PC-3 (cell line): ENCODE data around the gene SDK2. TPM values are rescaled to one million over a fixed set of nuclear protein-coding genes. Genes with fewer than 3 reads are reported as not detected.

Experiments
- ATAC-seq: fragments of 200-7000 bp; cut with Tn5 transposase; 2 replicates; pipeline ENCODE4 v1.9.1; 2020; ENCODE audit warnings: mild to moderate bottlenecking, moderate library complexity
- BruUV-seq: library from RNA; stranded (reverse); fragments of 400-500 nt; replicated peaks from 2 replicates; lab custom pipeline; 2021; lab: Mats Ljungman, UMichigan
- CTCF ChIA-PET: fragments of 300-600 bp; sonication (Branson Sonifier 250); formaldehyde crosslinking; loops from one replicate; lab custom pipeline; 2022; ENCODE audit warnings: antibody characterized with exemption; lab: Charles Lee
- POLR2A ChIA-PET: fragments of 300-600 bp; sonication (Branson Sonifier 250); formaldehyde crosslinking; loops from one replicate; lab custom pipeline; 2022; ENCODE audit warnings: antibody characterized with exemption; ENCODE audit not compliant: unreplicated experiment; lab: Charles Lee
- DNase-seq: peaks from one replicate; pipeline ENCODE4 v3.0.0-alpha.2; 2015
- H2AFZ ChIP-seq: fragments of 300-600 bp; sonication (generic); 2 replicates; pipeline ENCODE4 v1.6.0; 2016; ENCODE audit warnings: antibody characterized with exemption, low read length
- H3F3A ChIP-seq: fragments of 300-600 bp; sonication (generic); one replicate; pipeline ENCODE4 v1.6.0; 2017; ENCODE audit warnings: antibody characterized with exemption, low read length, control low read depth, mild to moderate bottlenecking; ENCODE audit not compliant: unreplicated experiment
- H3K27ac ChIP-seq: fragments of 300-600 bp; sonication (generic); 2 replicates; pipeline ENCODE4 v1.5.1; 2016; ENCODE audit warnings: mild to moderate bottlenecking, low read length
- H3K27me3 ChIP-seq: fragments of 300-600 bp; sonication (generic); 2 replicates; pipeline ENCODE4 v1.6.1; 2016; ENCODE audit warnings: low read length, mixed read lengths
- H3K36me3 ChIP-seq: fragments of 300-600 bp; sonication (generic); 2 replicates; pipeline ENCODE4 v1.6.1; 2016; ENCODE audit warnings: low read depth, mixed run types, low read length, mixed read lengths
- H3K4me1 ChIP-seq: fragments of 300-600 bp; sonication (generic); 2 replicates; pipeline ENCODE4 v1.5.1; 2016; ENCODE audit warnings: low read length; ENCODE audit not compliant: insufficient read depth
- H3K4me2 ChIP-seq: fragments of 300-600 bp; sonication (generic); 2 replicates; pipeline ENCODE4 v1.6.0; 2016; ENCODE audit warnings: low read length
- H3K4me3 ChIP-seq: fragments of 300-600 bp; sonication (generic); 2 replicates; pipeline ENCODE4 v1.5.1; 2016; ENCODE audit warnings: mild to moderate bottlenecking, low read length, mixed read lengths
- H3K79me2 ChIP-seq: fragments of 300-600 bp; sonication (generic); 2 replicates; pipeline ENCODE4 v1.6.1; 2017; ENCODE audit warnings: low read length, mixed read lengths
- H3K9ac ChIP-seq: fragments of 300-600 bp; sonication (generic); 2 replicates; pipeline ENCODE4 v1.6.0; 2016; ENCODE audit warnings: mild to moderate bottlenecking, low read length
- H3K9me2 ChIP-seq: fragments of 300-600 bp; sonication (generic); replicated peaks from 2 replicates; pipeline ENCODE4 v1.6.1; 2016; ENCODE audit warnings: mixed run types, low read length, mixed read lengths
- H3K9me3 ChIP-seq: fragments of 300-600 bp; sonication (generic); 2 replicates; pipeline ENCODE4 v1.6.1; 2016; ENCODE audit warnings: low read length, mixed read lengths
- H4K20me1 ChIP-seq: fragments of 300-600 bp; sonication (generic); 2 replicates; pipeline ENCODE4 v1.6.1; 2016; ENCODE audit warnings: low read length, mixed read lengths
- CTCF ChIP-seq: fragments of 300-600 bp; sonication (generic); conservative IDR thresholded peaks from 2 replicates; pipeline ENCODE4 v1.5.1; 2017; ENCODE audit warnings: antibody characterized with exemption, low read depth, mild to moderate bottlenecking, low read length
- EZH2 ChIP-seq: fragments of 300-600 bp; sonication (generic); IDR thresholded peaks from one replicate; pipeline ENCODE4 v1.6.1; 2017; ENCODE audit warnings: antibody characterized with exemption, mild to moderate bottlenecking, low read length; ENCODE audit not compliant: unreplicated experiment
- EZH2phosphoT487 ChIP-seq: fragments of 300-600 bp; sonication (generic); IDR thresholded peaks from 2 replicates; pipeline ENCODE4 v1.6.1; 2018; ENCODE audit warnings: mild to moderate bottlenecking, antibody characterized with exemption, low read length, borderline replicate concordance
- intact Hi-C: fragments of 100-400 bp; cut with micrococcal nuclease; formaldehyde crosslinking; loops from 2 replicates; pipeline ENCODE4 v1.9.0; 2023
- total RNA-seq: library from RNA; depleted of rRNA; stranded (reverse); fragments of >200 nt; gene quantifications from 2 replicates; pipeline ENCODE4 v1.2.3, GENCODE V29; 2014

Gene SDK2
- total RNA-seq, 1 experiment from 2014 or later = 0.07 TPM

- Histone ChIP-seq H4K20me1 (no peaks in the 10 kb centered on the region), H3K4me3 (no peak overlapping the region), H3K9ac (no peak overlapping the region), H2AFZ (no peak overlapping the region), H3K9me3 (no peaks in the 10 kb centered on the region), H3K27ac (no peak overlapping the region), H3K27me3 (peaks cover 46% of the 10 kb centered on the region), H3K9me2 (no peaks in the 10 kb centered on the region), H3K36me3 (no peaks in the 10 kb centered on the region), H3K4me1 (no peaks in the 10 kb centered on the region), H3F3A (no peaks in the 10 kb centered on the region), H3K79me2 (no peaks in the 10 kb centered on the region), H3K4me2 (no peak overlapping the region)
- DNase-seq = no peak
- CTCF ChIA-PET = no interaction called here
- no peak for ATAC-seq
- BruUV-seq = no TSS peak
- POLR2A ChIA-PET = no interaction called here
- intact Hi-C loops = no loop called here
- TF ChIP-seq EZH2 = no peak
- no peak for TF ChIP-seq EZH2phosphoT487
- TF ChIP-seq CTCF = no peak
These were observed 35.2 kb upstream of the SDK2 start for GRCh38 chr17:73679476-73679875.

DNA sequence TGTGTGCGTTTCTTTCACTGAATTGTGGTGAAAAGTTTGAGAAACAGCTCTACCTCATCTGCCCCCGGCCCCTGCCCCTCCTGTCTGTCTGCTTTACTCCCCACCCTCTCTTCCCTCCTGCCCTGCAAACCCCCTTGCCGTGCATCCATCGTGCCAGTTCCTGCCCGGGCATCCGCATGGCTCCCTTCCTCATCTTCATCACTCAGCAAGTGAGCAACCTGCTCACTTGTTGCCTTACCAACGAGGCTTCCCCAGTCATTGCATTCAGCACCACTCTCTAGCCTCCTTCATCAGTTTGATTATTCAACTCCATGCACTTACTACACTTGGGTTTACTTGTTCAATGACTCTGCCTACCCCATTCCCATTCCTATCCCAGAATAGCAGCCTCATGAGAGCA is 34.8 kb upstream of the SDK2 start:
- Histone ChIP-seq H3K27me3 (peaks cover 51% of the 10 kb centered on the region), H3K27ac (no peak overlapping the region), H4K20me1 (no peaks in the 10 kb centered on the region), H2AFZ (no peak overlapping the region), H3K4me3 (no peak overlapping the region), H3K79me2 (no peaks in the 10 kb centered on the region), H3K9me3 (no peaks in the 10 kb centered on the region), H3K4me1 (no peaks in the 10 kb centered on the region), H3K4me2 (no peak overlapping the region), H3K9ac (no peak overlapping the region), H3K36me3 (no peaks in the 10 kb centered on the region), H3F3A (no peaks in the 10 kb centered on the region), H3K9me2 (no peaks in the 10 kb centered on the region)
- DNase-seq = no peak
- intact Hi-C loops = no loop called here
- ATAC-seq = no peak
- BruUV-seq = no TSS peak
- CTCF ChIA-PET = no interaction called here
- POLR2A ChIA-PET = no interaction called here
- no peak for TF ChIP-seq EZH2phosphoT487
- TF ChIP-seq CTCF = no peak
- no peak for TF ChIP-seq EZH2

DNA sequence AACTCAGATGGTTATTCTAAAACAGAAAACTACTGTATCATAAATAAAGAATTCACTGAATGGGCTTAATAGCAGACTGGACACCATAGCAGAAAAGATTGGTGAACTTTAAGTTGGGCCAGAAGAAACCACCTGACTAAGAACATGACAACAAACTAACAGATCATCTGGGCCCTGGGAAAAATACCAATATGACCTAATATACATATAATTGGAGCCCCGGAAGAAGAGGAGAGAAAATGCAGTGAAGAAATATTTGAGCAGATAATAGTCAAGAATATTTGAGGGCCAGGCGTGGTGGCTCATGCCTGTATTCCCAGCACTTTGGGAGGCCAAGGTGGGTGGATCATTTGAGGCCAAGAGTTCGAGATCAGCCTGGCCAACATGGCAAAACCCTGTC is 25.5 kb upstream of the SDK2 start:
- no peaks in the 10 kb centered on the region for H3K9me2 ChIP-seq
- no peak overlapping the region for H3K9ac ChIP-seq
- no peaks in the 10 kb centered on the region for H3K4me1 ChIP-seq
- peaks cover 30% of the 10 kb centered on the region for H3K27me3 ChIP-seq
- CTCF ChIA-PET = no interaction called here
- H3K27ac ChIP-seq = no peak overlapping the region
- DNase-seq (no peak), ATAC-seq (no peak)
- no peak overlapping the region for H2AFZ ChIP-seq
- no peak overlapping the region for H3K4me3 ChIP-seq
- no peaks in the 10 kb centered on the region for H4K20me1 ChIP-seq
- no peaks in the 10 kb centered on the region for H3F3A ChIP-seq
- intact Hi-C loops = no loop called here
- TF ChIP-seq EZH2 (no peak), CTCF (no peak), EZH2phosphoT487 (no peak)
- BruUV-seq = no TSS peak
- no peaks in the 10 kb centered on the region for H3K9me3 ChIP-seq
- no peaks in the 10 kb centered on the region for H3K79me2 ChIP-seq
- POLR2A ChIA-PET = no interaction called here
- no peak overlapping the region for H3K4me2 ChIP-seq
- H3K36me3 ChIP-seq = no peaks in the 10 kb centered on the region
